WTC11 (cell line): ENCODE measurements around the gene STAB1. TPM values are rescaled to one million over a fixed set of nuclear protein-coding genes. Genes with fewer than 3 reads are reported as not detected.
A peak's percentile ranks its signal among the peaks of the same experiment; 100 is the strongest.

Experiments
- ATAC-seq: fragments of 200-7000 bp; cut with Tn5 transposase; 2 replicates; pipeline ENCODE4 v1.10.0; 2021; ENCODE audit warnings: mild to moderate bottlenecking, moderate library complexity
- CTCF ChIA-PET: fragments of 300-600 bp; sonication (Branson Sonifier 250); formaldehyde crosslinking; loops from one replicate; lab custom pipeline; 2021; ENCODE audit warnings: antibody characterized with exemption; lab: Charles Lee
- POLR2A ChIA-PET: fragments of 350-600 bp; sonication (Branson Sonifier 250); formaldehyde crosslinking; loops from one replicate; lab custom pipeline; 2021; ENCODE audit warnings: antibody characterized with exemption; lab: Charles Lee
- DNase-seq: peaks from one replicate; pipeline ENCODE4 v3.0.0; 2021; ENCODE audit warnings: low spot score
- H3K27ac Mint-ChIP-seq: 2 replicates; pipeline ENCODE4 v1.8.0; 2021; ENCODE audit warnings: mixed read lengths
- H3K27me3 Mint-ChIP-seq: 2 replicates; pipeline ENCODE4 v1.8.0; 2021; ENCODE audit warnings: low read depth, mild to moderate bottlenecking, moderate library complexity, mixed read lengths
- H3K36me3 Mint-ChIP-seq: 2 replicates; pipeline ENCODE4 v1.8.0; 2021; ENCODE audit warnings: mixed read lengths
- H3K4me1 Mint-ChIP-seq: 2 replicates; pipeline ENCODE4 v1.8.0; 2022; ENCODE audit warnings: mixed read lengths
- H3K4me3 Mint-ChIP-seq: 2 replicates; pipeline ENCODE4 v1.8.0; 2021; ENCODE audit warnings: mild to moderate bottlenecking, moderate library complexity, mixed read lengths
- H3K9me3 Mint-ChIP-seq: 2 replicates; pipeline ENCODE4 v1.8.0; 2021; ENCODE audit warnings: mixed read lengths
- AR ChIP-seq: fragments of 250-450 bp; sonication (Bioruptor Pico); IDR thresholded peaks from 2 replicates; pipeline ENCODE4 v1.9.0; 2021; ENCODE audit warnings: mild to moderate bottlenecking
- CBFB ChIP-seq: sonication (generic); formaldehyde crosslinking; IDR thresholded peaks from 2 replicates; pipeline ENCODE4 v1.8.1; 2022; ENCODE audit warnings: mild to moderate bottlenecking, low read depth, missing genetic modification reagents
- ELF4 ChIP-seq: sonication (generic); formaldehyde crosslinking; IDR thresholded peaks from 2 replicates; pipeline ENCODE4 v1.8.1; 2022; ENCODE audit warnings: low read depth, mild to moderate bottlenecking, moderate library complexity, missing genetic modification reagents
- ESRRA ChIP-seq: sonication (generic); formaldehyde crosslinking; IDR thresholded peaks from 2 replicates; pipeline ENCODE4 v1.8.1; 2022; ENCODE audit warnings: mild to moderate bottlenecking, missing genetic modification reagents, borderline replicate concordance
- FOXP1 ChIP-seq: sonication (generic); formaldehyde crosslinking; IDR thresholded peaks from 2 replicates; pipeline ENCODE4 v1.8.0; 2022; ENCODE audit warnings: missing genetic modification reagents, mild to moderate bottlenecking, moderate library complexity, borderline replicate concordance
- GTF2I ChIP-seq: fragments of 250-450 bp; sonication (Bioruptor Pico); conservative IDR thresholded peaks from 2 replicates; pipeline ENCODE4 v1.4.0; 2021; ENCODE audit warnings: mild to moderate bottlenecking
- HMGA2 ChIP-seq: fragments of 250-450 bp; sonication (Bioruptor Pico); IDR thresholded peaks from 2 replicates; pipeline ENCODE4 v1.4.0; 2021; ENCODE audit warnings: mild to moderate bottlenecking, moderate library complexity
- MXD4 ChIP-seq: fragments of 250-450 bp; sonication (Bioruptor Pico); IDR thresholded peaks from 2 replicates; pipeline ENCODE4 v1.8.0; 2021; ENCODE audit warnings: mild to moderate bottlenecking, moderate library complexity, borderline replicate concordance
- NFE2L1 ChIP-seq: sonication (generic); formaldehyde crosslinking; IDR thresholded peaks from 2 replicates; pipeline ENCODE4 v1.8.1; 2023; ENCODE audit warnings: missing genetic modification reagents
- NR3C1 ChIP-seq: sonication (generic); formaldehyde crosslinking; conservative IDR thresholded peaks from 2 replicates; pipeline ENCODE4 v1.8.1; 2023; ENCODE audit warnings: low read depth, mild to moderate bottlenecking, missing genetic modification reagents
- OVOL2 ChIP-seq: fragments of 250-450 bp; sonication (Bioruptor Pico); IDR thresholded peaks from 2 replicates; pipeline ENCODE4 v1.9.0; 2021; ENCODE audit warnings: mild to moderate bottlenecking, borderline replicate concordance
- PRRX2 ChIP-seq: fragments of 250-450 bp; sonication (Bioruptor Pico); IDR thresholded peaks from 2 replicates; pipeline ENCODE4 v1.8.0; 2021; ENCODE audit warnings: mild to moderate bottlenecking
- SMAD3 ChIP-seq: sonication (generic); formaldehyde crosslinking; IDR thresholded peaks from 2 replicates; pipeline ENCODE4 v1.8.0; 2022; ENCODE audit warnings: missing genetic modification reagents, mild to moderate bottlenecking, borderline replicate concordance
- SOX15 ChIP-seq: fragments of 250-450 bp; sonication (Bioruptor Pico); IDR thresholded peaks from 2 replicates; pipeline ENCODE4 v1.9.0; 2021; ENCODE audit warnings: mild to moderate bottlenecking
- TP53 ChIP-seq: sonication (generic); formaldehyde crosslinking; IDR thresholded peaks from 2 replicates; pipeline ENCODE4 v1.8.1; 2023; ENCODE audit warnings: mild to moderate bottlenecking, missing genetic modification reagents
- ZNF232 ChIP-seq: sonication (generic); formaldehyde crosslinking; IDR thresholded peaks from 2 replicates; pipeline ENCODE4 v1.8.0; 2022; ENCODE audit warnings: mild to moderate bottlenecking, missing genetic modification reagents
- ZNF263 ChIP-seq: sonication (generic); formaldehyde crosslinking; IDR thresholded peaks from 2 replicates; pipeline ENCODE4 v1.8.1; 2022; ENCODE audit warnings: low read depth, mild to moderate bottlenecking, moderate library complexity, missing genetic modification reagents
- ZNF416 ChIP-seq: fragments of 250-450 bp; sonication (Bioruptor Pico); IDR thresholded peaks from 2 replicates; pipeline ENCODE4 v1.9.0; 2021; ENCODE audit warnings: mild to moderate bottlenecking, inconsistent platforms
- ZNF423 ChIP-seq: fragments of 250-450 bp; sonication (Bioruptor Pico); IDR thresholded peaks from 2 replicates; pipeline ENCODE4 v2.1.2; 2022; ENCODE audit warnings: mild to moderate bottlenecking, moderate library complexity
- ZNF512 ChIP-seq: sonication (generic); formaldehyde crosslinking; IDR thresholded peaks from 2 replicates; pipeline ENCODE4 v1.8.1; 2022; ENCODE audit warnings: missing genetic modification reagents, borderline replicate concordance
- total RNA-seq: library from RNA; stranded (reverse); gene quantifications from 3 replicates; pipeline ENCODE4 v1.2.3, GENCODE V29; 2021
- TF ChIP-seq, protein P1 (sequence below): sonication (generic); formaldehyde crosslinking; conservative IDR thresholded peaks from 2 replicates; pipeline ENCODE4 v1.8.1; 2022; ENCODE audit warnings: mild to moderate bottlenecking, missing genetic modification reagents

The STAB1 gene
- total RNA-seq, 1 experiment from 2014 or later = 1.9 TPM

DNA sequence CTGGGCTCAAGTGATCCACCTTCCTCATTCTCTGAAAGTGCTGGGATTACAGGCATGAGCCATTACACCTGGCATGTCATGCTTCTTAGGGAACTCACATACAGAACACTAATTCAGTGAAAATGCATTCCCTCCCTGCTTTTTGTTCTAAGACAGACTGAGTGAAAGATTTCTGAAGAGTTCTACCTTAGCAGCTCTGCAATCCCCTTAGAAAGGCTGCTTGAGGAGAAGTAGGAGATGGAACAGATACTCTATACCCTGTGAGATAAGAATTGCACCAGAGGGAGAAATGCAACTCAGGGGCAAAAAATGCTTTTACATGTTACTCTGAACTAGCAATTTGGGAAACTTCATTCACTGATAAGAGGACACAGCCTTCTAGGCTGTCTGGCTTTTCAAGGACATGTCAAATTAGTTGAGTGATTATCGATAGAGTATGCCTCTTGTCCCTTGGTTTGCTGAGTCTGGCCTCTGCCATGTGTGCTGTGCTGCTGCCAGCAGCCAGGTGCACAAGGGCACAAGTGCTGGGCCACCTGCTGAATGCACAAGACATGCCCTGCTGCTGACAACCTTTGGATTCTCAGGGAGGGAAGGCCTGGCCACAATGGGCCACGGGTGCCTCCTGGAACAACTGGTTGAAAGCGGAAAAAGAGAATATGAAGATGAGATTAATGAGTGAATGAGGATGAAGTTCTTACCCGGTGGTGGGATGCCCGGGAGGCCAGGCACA, 59.1 kb downstream of the STAB1 start:
- CTCF ChIA-PET = no interaction called here
- Mint-ChIP-seq H3K36me3 (peaks cover 17% of the 10 kb centered on the region), H3K27me3 (no peaks in the 10 kb centered on the region), H3K4me1 (peaks cover 11% of the 10 kb centered on the region), H3K4me3 (no peak overlapping the region), H3K9me3 (no peaks in the 10 kb centered on the region), H3K27ac (peak overlapping the region; percentile 84; the same call in 1 of the 2 replicates)
- ATAC-seq (no peak), DNase-seq (no peak)
- POLR2A ChIA-PET = no interaction called here
- no peak for TF ChIP-seq ZNF416
- TF ChIP-seq ZNF512 (CRISPR knock-in tag) = no peak
- no peak for TF ChIP-seq HMGA2
- no peak for TF ChIP-seq OVOL2
- no peak for TF ChIP-seq AR (CRISPR knock-in tag)
- TF ChIP-seq, protein P1, sequence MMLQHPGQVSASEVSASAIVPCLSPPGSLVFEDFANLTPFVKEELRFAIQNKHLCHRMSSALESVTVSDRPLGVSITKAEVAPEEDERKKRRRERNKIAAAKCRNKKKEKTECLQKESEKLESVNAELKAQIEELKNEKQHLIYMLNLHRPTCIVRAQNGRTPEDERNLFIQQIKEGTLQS (CRISPR knock-in tag) = no peak
- TF ChIP-seq ZNF423 (CRISPR knock-in tag) = no peak
- TF ChIP-seq ZNF263 (CRISPR knock-in tag) = no peak
- no peak for TF ChIP-seq SMAD3 (CRISPR knock-in tag)
- no peak for TF ChIP-seq ELF4 (CRISPR knock-in tag)
- no peak for TF ChIP-seq CBFB (CRISPR knock-in tag)

DNA sequence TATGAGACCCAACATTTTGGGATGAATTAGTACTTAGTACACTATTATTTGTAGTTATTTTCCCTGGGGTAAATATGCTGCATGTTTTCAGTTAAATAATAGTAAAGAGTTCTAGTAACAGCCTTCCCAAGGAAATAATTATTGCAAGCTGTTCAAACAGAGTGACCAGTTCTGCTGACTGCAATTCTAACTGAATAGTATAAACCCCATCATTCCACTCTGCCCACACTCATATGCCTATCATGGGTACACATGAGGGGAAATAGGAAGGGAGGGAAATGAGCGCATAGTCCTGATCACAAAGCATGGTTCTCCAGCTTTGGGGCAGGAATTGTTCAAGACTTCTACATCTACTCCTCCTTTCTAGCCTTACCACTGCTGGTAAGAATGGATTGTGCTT, 59.9 kb downstream of the STAB1 start:
- DNase-seq = no peak
- Mint-ChIP-seq H3K4me3 (no peak overlapping the region), H3K36me3 (peaks cover 19% of the 10 kb centered on the region), H3K9me3 (no peaks in the 10 kb centered on the region), H3K27ac (no peak overlapping the region), H3K27me3 (no peaks in the 10 kb centered on the region), H3K4me1 (peaks cover 11% of the 10 kb centered on the region)
- ChIA-PET CTCF (no interaction called here), POLR2A (no interaction called here)
- TF ChIP-seq ESRRA = no peak
- no peak for TF ChIP-seq CBFB (CRISPR knock-in tag)
- no peak for TF ChIP-seq MXD4
- no peak for TF ChIP-seq ZNF232 (CRISPR knock-in tag)
- no peak for TF ChIP-seq NR3C1 (CRISPR knock-in tag)
- no peak for TF ChIP-seq SOX15 (CRISPR knock-in tag)
- no peak for TF ChIP-seq TP53 (CRISPR knock-in tag)
- no peak for TF ChIP-seq FOXP1 (CRISPR knock-in tag)
- TF ChIP-seq, protein P1 (CRISPR knock-in tag) = no peak
- TF ChIP-seq PRRX2 = no peak
- no peak for TF ChIP-seq GTF2I (CRISPR knock-in tag)
- no peak for TF ChIP-seq HMGA2
- no peak for TF ChIP-seq NFE2L1 (CRISPR knock-in tag)
- no peak for ATAC-seq
